ENCODE measurements around the gene GKN2.
A peak's percentile ranks its signal among the peaks of the same experiment; 100 is the strongest.

GKN2 gene, protein sequence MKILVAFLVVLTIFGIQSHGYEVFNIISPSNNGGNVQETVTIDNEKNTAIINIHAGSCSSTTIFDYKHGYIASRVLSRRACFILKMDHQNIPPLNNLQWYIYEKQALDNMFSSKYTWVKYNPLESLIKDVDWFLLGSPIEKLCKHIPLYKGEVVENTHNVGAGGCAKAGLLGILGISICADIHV

DNA sequence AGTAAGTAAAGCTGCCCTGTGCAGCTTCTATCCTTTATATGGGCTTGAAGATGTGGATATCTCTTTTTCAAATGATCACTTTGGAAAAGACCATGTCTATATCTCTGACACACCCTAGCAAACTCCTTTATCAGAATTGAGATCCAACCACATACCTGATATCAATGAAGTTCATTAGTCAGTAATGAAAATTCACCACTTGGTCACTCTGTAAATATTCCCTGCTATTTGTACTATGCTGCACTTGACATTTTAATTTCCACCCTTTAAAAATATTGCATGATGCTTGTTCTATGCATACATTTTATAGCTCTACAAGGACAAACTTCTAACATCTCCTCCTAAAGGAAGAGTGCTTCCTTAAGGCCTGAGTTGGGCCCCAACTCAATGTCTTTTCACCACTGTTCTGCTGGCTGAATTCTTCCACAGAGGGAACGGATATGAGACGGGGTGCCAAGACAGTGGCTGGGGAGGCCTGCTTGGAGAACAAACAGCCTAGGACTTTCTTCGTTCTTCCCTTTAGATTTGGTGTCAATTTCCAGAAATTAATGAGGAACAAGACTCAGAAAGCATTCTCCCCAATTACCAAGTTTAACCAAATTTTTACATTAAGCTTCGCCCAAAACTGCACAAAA is at the start of gene GKN2:
Gene GKN2, minus strand, starts transcription at position 7 of the 635 bp plus-strand sequence. CDS start 32 bp downstream, outside the sequence.
- DNase-seq = no peak

DNA sequence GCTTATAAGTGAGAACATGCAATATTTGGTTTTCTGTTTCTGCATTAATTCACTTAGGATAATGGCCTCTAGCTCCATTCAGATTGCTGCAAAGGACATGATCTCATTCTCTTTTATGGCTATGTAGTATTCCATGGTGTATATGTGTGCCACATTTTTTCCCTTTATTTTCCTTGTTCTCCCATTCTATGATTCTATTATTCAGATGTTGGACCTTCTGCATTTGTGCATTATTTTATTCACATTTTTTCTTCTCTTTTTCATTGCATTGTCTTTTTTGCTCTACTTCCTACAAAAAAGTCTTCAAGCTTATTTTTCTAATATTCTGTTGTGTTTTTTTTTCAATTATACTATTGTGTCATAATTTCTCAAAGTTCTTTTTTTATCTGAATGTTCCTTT is 49.2 kb upstream of the GKN2 start:
- no peak for DNase-seq

DNA sequence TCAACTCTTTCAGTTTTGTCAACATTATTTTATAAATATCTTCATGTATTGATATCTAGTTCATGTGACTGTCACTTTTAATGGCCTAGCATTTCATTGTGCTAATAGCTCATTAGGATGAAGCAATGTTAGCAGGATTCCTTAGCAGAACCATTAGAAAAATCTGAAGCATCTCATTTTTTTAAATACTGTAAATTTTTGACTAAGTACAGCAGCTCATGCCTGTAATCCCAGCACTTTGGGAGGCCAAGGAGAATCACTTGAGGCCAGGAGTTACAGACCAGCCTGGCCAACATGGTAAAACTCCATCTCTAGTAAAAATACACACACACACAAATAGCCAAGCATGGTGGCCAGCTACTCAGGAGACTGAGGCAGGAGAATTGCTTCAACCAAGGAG is 44.7 kb upstream of the GKN2 start:
- DNase-seq = no peak

DNA sequence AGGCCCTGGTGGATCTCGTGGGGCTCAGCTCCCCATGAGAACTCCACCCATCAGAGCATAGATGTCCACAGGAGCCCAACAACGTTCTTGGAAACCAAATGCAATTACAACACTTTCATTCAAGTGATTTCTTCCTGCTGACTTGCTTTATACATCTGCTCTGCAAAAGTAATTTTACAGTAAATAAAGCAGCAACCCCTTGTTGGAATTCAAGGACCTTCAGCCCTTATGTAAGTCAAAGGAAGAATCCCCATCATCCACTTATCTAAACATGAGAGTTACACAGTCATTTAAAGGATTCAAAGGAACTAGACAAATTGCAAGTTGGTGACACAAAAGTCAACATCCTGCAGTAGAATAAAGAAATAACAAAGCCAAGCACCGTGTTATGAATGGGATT is 43.2 kb upstream of the GKN2 start:
- DNase-seq = no peak

DNA sequence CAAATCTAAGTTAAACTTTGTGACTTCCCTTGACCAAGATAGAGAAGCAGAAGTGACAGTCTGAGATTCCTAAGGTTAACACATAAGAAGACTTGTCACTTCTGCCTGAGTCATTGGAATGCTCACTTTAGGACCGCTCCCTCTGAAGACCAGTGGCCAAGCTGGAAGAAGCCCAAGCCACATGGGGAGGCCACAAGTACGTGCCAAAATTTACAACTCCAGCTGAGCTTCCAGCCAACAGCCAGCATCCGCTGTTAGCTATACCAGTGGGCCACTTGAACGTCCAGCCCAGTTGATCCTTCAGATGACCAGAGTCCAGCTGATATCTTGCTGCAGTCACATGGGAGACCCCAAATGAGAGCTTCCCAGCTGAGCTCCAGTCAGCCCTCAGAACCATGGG is 42.2 kb upstream of the GKN2 start:
- DNase-seq = peak in 1 of 2 experiments; percentile 11

DNA sequence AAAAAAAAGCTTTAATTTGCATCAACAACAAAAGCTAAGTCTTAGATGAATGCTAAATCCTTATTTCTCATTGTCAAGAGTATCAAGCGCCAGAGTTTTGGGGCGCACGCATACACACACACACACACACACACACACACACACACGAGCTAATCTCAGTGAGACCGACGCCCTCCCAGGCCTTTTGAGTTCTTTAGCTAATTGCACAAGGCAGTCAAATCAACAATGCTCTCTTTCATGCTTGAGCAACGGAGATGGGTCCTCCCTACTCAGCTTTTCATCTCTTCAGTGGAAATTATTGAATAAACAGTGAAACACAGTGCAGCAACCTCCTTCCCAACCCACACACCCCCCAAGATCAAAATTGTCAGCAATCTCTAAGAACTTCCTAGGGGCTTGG is 41.0 kb upstream of the GKN2 start:
- no peak for DNase-seq

DNA sequence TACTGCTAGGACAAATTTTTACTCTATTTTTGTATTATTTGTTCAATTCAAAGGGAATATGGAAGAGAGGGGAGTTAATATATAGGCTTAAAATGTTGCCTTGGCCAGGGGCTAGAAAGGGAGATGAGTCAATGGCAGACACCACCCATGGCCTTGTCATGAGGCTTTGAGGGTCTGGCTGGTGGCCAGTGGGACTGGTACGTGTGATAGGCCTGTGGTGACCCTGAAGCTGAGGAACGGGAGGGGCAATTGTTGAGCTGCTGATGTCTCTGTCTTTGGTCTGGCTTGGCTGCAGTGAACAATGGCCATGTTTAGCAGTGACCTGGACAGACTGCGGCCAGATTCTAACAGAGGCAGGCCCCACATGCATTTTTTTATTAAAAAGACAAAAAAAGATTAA is 40.2 kb upstream of the GKN2 start:
- DNase-seq = no peak

DNA sequence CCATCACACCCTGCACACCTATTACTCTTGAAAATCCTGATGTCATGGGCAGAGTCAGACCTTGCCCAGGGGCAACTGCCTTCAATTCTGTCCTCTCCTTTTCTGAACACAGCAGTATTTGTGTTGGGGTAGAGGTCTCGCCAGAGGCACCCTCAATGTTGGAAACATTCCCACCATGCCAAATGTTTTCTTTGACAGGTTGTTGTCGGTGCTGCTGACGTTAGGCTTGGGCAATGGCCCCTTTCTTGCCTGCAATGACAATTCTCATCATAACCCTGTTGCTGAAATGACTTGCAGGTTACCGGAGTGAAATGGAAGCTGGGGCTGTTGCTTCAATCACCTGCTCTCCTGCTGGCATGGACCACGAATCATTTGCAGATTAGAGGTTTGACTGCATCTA is 39.6 kb upstream of the GKN2 start:
- DNase-seq = no peak

DNA sequence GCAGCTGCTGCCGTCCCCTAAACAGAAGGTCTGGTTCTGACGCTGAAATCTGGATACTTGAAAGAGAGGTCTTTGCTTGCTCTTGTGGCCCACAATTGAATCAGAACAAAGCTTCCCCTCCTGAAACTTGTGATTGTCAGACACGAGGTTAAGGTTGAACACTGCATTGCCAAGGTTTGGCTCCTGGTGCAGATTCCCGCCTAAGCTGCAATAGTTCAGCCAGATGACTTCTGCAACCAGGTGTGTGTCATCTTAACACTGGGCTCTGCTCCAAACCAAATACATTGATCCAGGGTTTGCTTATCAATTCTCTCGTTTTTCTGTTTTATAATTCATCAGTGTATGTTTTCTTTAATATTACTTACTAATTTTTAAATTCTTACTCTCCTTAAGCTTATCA is 36.3 kb upstream of the GKN2 start:
- DNase-seq = no peak

DNA sequence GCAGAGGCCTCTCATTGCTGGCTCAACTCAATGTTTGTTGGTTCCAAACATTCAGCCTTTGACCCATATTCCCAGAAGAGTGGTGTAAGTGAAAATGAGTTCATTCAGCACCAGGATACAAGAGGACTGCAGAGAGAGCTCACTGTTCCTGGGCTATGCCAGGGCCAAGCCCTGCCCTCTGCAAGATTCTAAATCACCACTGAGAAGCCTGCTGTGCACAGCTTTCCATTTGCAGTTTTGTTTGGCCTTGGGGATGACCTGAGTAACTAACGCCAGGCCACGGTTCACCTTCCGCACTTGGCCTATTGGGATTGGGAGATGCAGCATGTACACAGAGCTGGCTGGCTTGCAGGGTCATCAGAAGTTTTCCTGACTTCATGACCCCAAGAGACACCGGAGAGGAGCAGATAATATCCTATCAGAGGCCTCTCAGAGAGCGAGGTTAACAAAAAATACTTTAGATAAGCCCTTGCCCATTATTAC is 34.4 kb upstream of the GKN2 start:
- DNase-seq = no peak

DNA sequence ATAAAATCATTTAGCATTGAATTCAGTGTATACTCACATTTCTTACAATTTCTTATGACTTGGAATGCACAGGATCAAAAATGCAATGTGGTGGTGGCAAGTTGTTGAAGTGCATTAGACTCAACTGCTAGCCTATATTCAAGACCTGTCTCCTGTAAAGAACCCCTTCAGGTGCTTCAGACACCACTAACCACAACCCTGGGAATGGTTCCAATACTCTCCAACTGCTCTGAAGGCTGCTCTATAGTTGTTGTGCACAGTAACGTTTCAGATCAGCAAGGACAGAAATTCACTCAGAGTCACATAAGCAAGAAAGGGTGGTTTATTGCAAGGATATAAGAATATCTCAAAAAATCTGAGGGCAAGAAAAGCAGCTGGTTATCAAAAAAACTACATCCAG is 28.3 kb upstream of the GKN2 start:
- DNase-seq = no peak

DNA sequence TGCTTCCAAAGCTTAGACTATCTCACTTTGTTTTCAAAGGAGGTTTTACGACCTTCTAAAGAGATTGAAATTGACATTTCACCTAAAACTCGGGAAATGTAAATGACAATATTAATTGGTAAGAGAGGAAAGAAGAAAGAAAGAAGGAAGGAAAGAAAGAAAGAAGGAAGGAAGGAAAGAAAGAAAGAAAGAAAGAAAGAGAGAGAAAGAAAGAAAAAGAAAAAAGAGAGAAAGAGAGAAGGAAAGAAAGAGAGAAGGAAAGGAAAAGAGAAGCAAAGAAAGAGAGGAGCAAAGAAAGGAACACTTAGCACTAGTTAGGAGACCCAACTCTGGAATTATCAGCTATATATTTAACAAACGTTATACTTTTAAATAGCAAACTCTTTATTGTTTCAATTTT is 25.4 kb upstream of the GKN2 start:
- no peak for DNase-seq

DNA sequence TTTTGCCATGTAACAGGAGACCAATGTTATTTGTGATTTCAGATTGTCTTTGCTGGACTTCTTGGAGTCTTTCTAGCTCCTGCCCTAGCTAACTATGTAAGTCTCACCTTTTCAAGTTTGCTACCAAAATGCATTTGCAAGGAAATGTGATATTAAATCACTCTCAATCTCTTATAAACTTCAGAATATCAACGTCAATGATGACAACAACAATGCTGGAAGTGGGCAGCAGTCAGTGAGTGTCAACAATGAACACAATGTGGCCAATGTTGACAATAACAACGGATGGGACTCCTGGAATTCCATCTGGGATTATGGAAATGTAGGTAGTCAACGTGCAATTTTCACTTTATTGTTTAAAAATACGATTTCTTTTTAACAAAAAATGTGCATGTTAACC is 24.8 kb upstream of the GKN2 start:
- DNase-seq = no peak

DNA sequence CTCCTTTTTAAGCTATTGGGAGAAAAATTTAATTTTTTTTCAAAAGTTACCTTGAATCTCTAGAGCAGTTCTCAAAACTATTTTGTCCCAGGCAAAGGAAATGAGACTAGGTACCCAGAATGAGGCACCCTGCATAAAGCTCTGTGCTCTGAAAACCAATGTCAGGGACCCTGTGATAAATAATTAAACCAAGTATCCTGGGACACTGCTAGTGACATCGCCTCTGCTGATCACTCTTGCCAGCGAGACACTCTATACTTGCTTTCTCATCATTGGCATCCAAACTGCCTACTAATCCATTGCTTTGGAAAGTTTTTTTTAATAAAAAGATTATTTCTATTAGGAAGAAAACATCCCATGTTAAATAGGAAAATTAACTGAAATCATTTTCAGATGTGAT is 23.2 kb upstream of the GKN2 start:
- no peak for DNase-seq

DNA sequence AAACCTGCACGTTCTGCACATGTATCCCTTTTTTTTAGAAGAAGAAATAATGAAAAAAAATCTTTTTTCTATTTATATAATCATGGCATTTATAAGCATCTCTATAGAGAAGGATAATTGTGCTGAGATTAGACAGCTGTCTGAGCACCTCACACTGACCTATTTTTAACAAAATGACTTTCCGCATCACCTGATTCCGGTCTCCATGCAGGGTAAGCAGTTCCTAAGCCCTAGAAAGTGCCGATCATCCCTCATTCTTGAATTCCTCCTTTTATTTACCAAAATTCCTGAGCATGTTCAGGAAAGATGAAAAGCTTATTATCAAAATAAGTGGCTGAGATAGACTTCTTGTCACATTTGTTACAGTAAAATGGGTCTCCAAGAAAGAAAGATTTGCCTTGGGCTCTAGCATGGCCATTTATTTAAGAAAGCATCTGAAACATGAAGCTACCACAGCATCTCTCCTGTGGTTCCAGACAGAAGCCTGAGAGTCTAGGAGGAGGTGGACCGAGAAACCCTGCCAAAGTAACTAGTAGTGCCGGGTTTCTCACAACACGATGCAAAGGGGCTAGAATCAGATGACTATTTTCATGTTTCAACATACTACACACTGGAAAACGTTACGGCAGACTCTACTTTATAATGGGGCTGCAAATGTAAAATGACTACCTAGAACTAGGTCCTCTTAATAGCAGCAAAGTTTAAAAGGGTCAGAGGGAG is 22.4 kb upstream of the GKN2 start:
- no peak for DNase-seq

DNA sequence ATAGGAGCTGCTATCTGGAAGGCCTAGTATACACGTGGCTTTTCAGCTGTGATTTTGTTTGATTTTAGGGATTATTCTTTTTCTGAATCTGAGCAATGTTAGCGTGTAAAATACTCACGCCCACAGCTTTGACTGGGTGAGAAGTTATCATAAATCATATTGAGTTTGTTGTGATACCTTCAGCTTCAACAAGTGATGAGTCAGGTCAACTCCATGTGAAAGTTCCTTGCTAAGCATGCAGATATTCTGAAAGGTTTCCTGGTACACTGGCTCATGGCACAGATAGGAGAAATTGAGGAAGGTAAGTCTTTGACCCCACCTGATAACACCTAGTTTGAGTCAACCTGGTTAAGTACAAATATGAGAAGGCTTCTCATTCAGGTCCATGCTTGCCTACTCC is 21.6 kb upstream of the GKN2 start, which contains the start of gene GKN1:
Gene GKN1, plus strand, starts transcription at position 386 of the 400 bp plus-strand sequence. CDS start 42 bp downstream, outside the sequence.
- no peak for DNase-seq

DNA sequence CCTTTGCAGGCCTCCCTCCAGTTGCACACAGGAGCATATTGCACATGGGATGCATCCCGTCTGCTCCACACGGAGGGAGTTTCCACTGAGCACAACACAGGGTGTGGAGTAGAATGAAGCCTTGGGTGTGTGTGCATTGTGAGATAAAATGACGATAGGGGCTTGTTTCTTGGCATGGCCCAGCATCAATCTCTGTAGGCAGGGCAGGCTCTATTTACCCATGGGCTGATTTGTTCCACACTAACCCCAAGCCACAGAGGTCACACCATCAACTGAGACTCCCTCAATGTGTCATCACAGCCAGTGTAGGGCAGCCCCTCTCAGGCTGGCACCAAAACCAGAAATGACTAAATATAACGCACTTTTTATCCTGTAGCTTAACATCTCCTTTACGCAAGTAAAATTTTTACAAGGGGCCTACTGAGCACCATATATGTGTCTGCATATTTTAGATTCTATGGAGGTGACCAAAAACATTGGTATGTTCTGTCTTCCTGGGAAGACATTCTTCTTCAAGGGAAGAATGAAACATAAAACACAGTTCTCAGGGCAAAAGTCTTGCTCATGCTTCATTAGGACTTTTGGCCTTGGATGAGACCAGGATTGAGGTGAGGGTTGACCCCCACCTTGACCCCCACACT is 19.0 kb upstream of the GKN2 start:
- DNase-seq = no peak

DNA sequence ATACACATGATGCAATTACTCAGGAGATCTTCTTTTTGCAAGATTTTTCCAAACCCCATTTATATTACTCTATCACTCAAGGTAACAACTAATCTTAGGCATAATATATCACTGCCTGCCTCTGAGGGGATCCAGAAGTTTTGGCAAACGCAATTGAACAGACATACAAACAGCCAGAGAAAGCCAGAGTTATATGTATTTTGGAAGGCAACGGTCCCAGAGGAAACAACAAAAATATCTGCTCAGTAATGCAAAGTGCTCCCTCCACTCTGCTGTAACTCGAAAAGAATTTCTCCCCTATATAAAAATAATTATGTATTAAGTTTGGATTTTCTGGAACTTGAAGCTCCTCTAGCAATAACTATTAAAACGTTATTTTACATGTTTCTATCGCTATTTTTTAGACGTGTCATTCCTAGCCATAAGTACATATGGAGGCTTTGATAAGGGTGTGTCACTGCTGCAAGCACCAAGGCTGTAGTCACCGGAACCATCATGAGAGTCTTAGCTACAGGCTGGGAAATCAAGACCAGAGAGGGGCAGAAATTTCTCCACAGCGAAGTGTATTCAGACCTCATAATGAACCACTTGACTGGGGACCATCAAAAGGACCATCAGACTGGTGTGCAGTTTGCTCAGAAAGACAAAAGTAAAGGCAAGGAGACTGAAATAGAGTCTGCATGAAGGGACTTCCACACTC is 18.0 kb upstream of the GKN2 start:
- DNase-seq = no peak

DNA sequence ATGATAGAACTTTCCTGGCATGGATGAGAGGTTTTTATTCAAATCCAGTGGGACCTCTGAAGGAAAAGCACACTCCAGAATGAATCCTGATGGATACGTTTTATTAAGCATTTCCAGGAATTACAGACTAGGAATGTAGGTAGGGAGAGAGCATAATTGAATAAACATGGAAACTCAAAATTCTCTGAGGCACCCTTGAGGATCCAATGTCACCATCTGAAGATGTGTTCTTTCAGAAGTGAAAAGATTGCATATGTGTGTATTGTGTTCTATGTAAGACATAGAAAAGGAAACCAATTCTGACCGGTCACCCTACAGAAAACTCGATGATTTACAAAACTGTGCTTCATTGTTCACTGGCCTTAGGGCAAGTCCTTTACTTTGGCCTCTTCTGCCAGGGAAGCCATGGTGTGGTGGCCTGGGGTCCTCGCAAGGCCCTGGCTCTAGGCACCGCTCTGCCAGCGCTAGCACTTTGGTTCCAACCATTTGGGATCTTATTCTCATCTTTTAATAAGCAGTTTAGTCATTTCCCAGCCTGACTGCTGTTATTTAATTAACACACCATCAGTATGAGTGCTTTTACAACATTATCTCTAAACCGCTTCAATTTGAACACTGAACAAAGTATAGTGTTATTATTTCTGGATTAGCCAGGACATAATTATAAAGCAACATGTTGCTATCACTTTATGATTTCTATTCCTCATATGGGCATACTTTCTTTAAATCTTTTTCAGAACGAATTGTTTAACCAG is 17.2 kb upstream of the GKN2 start:
- no peak for DNase-seq

DNA sequence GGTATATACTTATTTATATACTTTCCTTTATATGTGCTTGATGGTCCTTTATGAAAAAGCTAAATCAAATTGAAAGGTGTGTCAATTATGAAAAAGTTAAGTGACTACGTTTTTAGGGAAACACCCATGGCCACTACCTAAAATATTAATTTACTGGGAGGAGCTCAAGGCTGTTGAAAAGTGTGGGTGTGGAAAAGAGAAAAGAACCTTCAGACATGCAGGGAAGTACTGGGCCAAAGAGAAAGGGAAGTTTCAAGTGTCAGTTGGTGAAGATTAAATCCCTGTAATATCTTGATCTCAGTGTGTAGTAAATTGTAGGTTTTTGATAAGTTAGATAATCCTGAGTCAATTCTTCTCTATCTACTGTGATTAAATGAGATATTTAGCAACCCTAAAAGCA is 15.5 kb upstream of the GKN2 start:
- DNase-seq = no peak

DNA sequence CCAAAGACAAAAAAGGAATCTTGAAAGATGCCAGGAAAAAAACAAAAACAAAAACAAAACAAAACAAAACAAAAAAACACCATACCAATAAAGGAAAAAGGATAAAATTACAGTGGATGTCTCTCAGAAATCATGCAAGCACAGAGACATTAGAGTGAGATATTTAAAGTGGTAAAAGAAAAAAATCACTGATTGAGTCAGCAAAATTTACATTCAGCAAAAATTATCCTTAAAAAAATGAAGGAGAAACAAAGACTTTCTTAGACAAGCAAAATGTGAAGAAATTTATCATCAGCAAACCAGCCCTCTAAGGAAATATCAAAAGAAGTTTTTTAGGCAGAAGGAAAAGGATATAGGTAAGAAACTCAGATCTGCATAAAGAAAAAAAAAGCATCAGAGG is 11.6 kb upstream of the GKN2 start:
- DNase-seq = no peak

DNA sequence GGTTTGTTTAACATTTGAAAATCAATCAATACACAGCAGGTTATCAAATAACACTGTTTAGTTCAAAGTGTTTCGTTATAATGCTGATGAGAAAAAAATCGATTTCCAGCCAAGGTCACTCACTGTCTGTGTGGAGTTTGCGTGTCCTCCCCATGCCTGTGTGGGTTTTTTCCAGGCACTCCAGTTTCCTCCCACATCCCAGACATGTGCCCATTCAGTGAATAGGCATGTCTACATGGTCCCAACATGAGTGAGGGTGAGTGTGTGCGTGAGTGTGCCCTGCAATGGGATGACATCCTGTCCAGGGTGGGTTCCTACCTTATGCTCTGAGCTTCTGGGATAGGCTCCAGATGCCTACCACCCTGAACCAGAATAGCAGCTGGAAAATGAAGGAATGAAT is 8.7 kb upstream of the GKN2 start:
- no peak for DNase-seq
